DOHH2 (cell line): ENCODE measurements around the gene ARID1A.

Experiments
- CTCF ChIP-seq: fragments of 200-600 bp; sonication (generic); IDR thresholded peaks from one replicate; pipeline ENCODE4 v1.5.1; 2014; ENCODE audit warnings: antibody characterized with exemption, mild to moderate bottlenecking, low read depth, low read length; ENCODE audit not compliant: poor library complexity, severe bottlenecking
- EZH2phosphoT487 ChIP-seq: fragments of 200-600 bp; sonication (generic); IDR thresholded peaks from 2 replicates; pipeline ENCODE4 v1.6.1; 2017; ENCODE audit warnings: borderline replicate concordance, mild to moderate bottlenecking, antibody characterized with exemption, low read length, moderate library complexity, mixed read lengths

GRCh38 chr1:26692793-26693490 lies 2.9 kb upstream of the ARID1A start:
- no peak for TF ChIP-seq CTCF
- TF ChIP-seq EZH2phosphoT487: no peak
